ENCODE results near the gene ATAD3B. TPM values are rescaled to one million over a fixed set of nuclear protein-coding genes. Genes with fewer than 3 reads are reported as not detected.
"Not testable (repeated sequence)": the region's sequence is repeated elsewhere in the genome, so short reads cannot be mapped to it uniquely, and the experiment has no call there.

ATAD3B gene
- total RNA-seq, 1 experiment from 2014 or later = 63.6 TPM

DNA sequence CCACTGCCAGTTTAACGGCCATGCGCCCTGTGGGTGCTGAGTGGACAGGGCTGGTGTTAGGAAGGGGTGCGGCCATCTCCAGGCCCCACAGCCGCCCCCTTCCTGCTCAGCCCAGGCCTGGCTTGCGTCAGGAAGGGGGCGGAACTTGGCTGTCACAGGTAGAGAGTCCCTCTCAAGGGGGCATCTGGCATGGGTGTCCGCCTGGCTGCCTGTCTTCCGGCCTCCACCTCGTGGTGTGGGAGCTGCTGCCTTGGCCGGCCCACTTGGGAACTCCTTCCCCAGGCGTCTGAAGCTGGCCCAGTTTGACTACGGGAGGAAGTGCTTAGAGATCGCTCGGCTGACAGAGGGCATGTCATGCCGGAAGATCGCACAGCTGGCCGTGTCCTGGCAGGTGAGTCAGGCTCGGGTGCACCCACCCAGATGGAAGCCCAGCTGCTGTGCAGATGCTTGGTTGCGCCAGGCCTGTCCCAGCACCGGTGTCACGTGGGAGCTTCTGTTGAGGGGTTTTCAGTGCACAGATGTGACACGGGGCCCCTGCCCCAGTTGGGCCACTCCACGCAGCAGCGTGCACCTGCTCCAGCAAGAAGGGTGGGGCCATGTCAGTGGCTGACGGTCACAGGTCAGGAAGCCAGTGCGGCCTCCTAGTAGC lies 9.1 kb upstream of the ATAD3B start:
- H3K36me3 Mint-ChIP-seq = no peaks in the 10 kb centered on the region
- H3K4me1 Mint-ChIP-seq = no peaks in the 10 kb centered on the region
- peak; percentile 75 for TF ChIP-seq GABPB1 (CRISPR knock-in tag; IDR thresholded peaks at IDR 0.05)
- peak; percentile 18; the same call in 1 of the 2 replicates for TF ChIP-seq NFYB (CRISPR knock-in tag; conservative IDR thresholded peaks at IDR 0.05; ENCODE audit: low read depth)
- TF ChIP-seq RELA (CRISPR knock-in tag; IDR thresholded peaks at IDR 0.05; ENCODE audit: borderline replicate concordance) = no peak
- peak; percentile 78 for ATAC-seq
- ChIA-PET POLR2A (no interaction called here), CTCF (no interaction called here)
- H3K27ac Mint-ChIP-seq = no peak overlapping the region
- no peaks in the 10 kb centered on the region for H3K27me3 Mint-ChIP-seq (ENCODE audit: low read depth)
- no peak overlapping the region for H3K4me3 Mint-ChIP-seq
- H3K9me3 Mint-ChIP-seq = no peaks in the 10 kb centered on the region
- DNase-seq (ENCODE audit: low spot score) = no peak

DNA sequence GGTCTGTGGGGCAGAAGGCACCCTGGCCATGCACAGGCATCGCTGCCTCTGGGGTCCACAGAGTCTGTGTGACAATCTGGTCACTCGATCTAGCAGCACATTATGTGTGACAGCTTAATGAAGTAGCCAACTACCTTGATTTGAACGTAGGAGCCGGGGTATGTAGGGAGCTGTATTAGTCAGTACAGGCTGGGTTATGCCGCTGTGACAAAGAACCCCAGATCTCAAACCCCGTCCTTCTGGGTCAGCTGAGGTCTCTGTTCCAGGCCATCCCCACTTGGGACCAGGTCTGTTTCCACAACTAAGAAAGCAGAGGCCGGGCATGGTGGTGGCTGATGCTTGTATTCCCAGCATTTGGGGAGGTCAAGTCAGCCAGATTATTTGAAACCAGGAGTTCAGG lies 8.3 kb upstream of the ATAD3B start:
- TF ChIP-seq NR3C1 (CRISPR knock-in tag; conservative IDR thresholded peaks at IDR 0.05; ENCODE audit: low read depth) (no peak), NFYB (CRISPR knock-in tag; conservative IDR thresholded peaks at IDR 0.05; ENCODE audit: low read depth) (no peak)
- TF ChIP-seq, protein P1, sequence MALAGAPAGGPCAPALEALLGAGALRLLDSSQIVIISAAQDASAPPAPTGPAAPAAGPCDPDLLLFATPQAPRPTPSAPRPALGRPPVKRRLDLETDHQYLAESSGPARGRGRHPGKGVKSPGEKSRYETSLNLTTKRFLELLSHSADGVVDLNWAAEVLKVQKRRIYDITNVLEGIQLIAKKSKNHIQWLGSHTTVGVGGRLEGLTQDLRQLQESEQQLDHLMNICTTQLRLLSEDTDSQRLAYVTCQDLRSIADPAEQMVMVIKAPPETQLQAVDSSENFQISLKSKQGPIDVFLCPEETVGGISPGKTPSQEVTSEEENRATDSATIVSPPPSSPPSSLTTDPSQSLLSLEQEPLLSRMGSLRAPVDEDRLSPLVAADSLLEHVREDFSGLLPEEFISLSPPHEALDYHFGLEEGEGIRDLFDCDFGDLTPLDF (CRISPR knock-in tag; IDR thresholded peaks at IDR 0.05) = no peak
- DNase-seq (ENCODE audit: low spot score) (no peak), ATAC-seq (no peak)
- Mint-ChIP-seq H3K4me3 (no peak overlapping the region), H3K27me3 (ENCODE audit: low read depth) (no peaks in the 10 kb centered on the region), H3K36me3 (no peaks in the 10 kb centered on the region), H3K9me3 (no peaks in the 10 kb centered on the region), H3K4me1 (no peaks in the 10 kb centered on the region), H3K27ac (no peak overlapping the region)
- ChIA-PET POLR2A (no interaction called here), CTCF (no interaction called here)

DNA sequence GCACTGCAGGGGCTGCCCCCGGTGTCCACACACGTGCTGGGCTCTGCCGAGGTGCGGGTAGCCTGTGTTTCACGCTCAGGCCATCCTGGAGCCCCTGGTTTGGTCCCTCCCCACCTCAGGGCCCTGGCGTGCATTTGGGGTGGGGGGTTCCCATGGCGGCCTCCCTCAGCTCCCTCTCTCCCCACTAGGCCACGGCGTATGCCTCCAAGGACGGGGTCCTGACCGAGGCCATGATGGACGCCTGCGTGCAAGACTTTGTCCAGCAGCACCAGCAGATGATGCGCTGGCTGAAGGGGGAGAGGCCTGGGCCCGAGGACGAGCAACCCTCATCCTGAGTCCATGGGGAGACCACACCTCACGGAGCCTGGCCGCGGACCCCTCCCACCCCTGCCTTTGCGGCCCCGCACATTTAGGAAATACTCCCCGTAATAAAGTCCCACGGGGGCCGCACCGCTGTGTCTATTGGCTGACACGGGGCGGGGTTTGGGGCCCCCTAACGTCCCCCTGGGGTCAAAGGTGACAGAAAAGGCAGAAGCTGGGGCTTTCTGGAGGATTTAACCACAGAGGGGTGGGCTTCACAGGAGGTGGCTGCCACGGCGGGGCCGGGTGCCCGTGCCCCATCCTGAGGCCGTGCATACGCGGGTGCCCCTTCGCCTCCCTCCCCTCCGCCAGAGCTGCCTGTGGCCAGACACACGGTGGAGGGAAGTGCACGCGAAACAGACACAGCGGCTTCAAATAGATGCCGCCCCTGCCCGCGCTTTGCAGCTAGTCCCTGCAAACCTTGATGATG lies 3.2 kb upstream of the ATAD3B start:
- CTCF ChIA-PET; H3K27me3 Mint-ChIP-seq (ENCODE audit: low read depth); H3K9me3 Mint-ChIP-seq; DNase-seq (ENCODE audit: low spot score); H3K36me3 Mint-ChIP-seq; H3K4me3 Mint-ChIP-seq; ATAC-seq; POLR2A ChIA-PET; H3K4me1 Mint-ChIP-seq; H3K27ac Mint-ChIP-seq: not testable (repeated sequence)

DNA sequence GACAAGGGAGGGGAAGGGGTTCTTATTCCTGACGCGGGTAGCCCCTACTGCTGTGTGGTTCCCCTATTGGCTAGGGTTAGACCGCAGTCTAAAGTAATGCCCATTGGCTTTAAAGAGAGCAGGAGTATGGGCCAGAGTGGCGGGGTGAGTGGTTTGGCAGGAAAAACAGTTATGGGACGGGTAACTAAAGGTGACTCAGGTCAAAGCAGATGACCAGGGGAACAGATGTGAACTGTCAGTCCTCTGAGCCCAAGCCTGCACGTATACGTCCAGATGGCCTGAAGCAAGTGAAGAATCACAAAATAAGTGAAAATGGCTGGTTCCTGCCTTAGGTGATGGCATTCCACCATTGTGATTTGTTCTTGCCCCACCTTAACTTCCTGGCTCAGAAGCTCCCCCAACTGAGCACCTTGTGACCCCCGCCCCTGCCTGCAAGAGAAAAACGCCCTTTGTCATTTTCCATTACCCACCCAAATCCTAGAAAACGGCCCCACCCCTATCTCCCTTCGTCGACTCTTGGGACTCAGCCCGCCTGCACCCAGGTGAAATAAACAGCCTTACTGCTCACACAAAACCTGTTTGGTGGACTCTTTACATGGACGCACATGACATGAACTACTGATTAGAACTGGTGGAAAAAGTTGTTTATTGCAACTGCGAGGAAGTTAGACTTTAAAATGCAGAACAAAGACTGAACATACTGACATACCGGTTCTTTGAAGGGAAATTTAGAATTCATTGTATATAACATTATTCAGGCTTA lies 758 bp upstream of the ATAD3B start:
- H3K9me3 Mint-ChIP-seq = no peaks in the 10 kb centered on the region
- no peaks in the 10 kb centered on the region for H3K36me3 Mint-ChIP-seq
- no peaks in the 10 kb centered on the region for H3K27me3 Mint-ChIP-seq (ENCODE audit: low read depth)
- ATAC-seq (peak; percentile 41), DNase-seq (ENCODE audit: low spot score) (no peak)
- CTCF ChIA-PET = no interaction called here
- H3K4me1 Mint-ChIP-seq = peaks cover 9% of the 10 kb centered on the region; the same call in 1 of the 2 replicates
- TF ChIP-seq OVOL2 (CRISPR knock-in tag; IDR thresholded peaks at IDR 0.05; ENCODE audit: borderline replicate concordance) (no peak), GTF2I (CRISPR knock-in tag; conservative IDR thresholded peaks at IDR 0.05) (no peak), TEAD1 (CRISPR knock-in tag; IDR thresholded peaks at IDR 0.05) (no peak), NR3C1 (CRISPR knock-in tag; conservative IDR thresholded peaks at IDR 0.05; ENCODE audit: low read depth) (no peak), MXD4 (CRISPR knock-in tag; IDR thresholded peaks at IDR 0.05; ENCODE audit: borderline replicate concordance) (no peak), TEAD4 (CRISPR knock-in tag; IDR thresholded peaks at IDR 0.05) (no peak), EMX1 (CRISPR knock-in tag; IDR thresholded peaks at IDR 0.05) (no peak)
- TF ChIP-seq, protein P2, sequence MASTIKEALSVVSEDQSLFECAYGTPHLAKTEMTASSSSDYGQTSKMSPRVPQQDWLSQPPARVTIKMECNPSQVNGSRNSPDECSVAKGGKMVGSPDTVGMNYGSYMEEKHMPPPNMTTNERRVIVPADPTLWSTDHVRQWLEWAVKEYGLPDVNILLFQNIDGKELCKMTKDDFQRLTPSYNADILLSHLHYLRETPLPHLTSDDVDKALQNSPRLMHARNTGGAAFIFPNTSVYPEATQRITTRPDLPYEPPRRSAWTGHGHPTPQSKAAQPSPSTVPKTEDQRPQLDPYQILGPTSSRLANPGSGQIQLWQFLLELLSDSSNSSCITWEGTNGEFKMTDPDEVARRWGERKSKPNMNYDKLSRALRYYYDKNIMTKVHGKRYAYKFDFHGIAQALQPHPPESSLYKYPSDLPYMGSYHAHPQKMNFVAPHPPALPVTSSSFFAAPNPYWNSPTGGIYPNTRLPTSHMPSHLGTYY (CRISPR knock-in tag; IDR thresholded peaks at IDR 0.05) = no peak
- TF ChIP-seq, protein P3, sequence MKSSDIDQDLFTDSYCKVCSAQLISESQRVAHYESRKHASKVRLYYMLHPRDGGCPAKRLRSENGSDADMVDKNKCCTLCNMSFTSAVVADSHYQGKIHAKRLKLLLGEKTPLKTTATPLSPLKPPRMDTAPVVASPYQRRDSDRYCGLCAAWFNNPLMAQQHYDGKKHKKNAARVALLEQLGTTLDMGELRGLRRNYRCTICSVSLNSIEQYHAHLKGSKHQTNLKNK (CRISPR knock-in tag; IDR thresholded peaks at IDR 0.05) = no peak
- TF ChIP-seq, protein P4, sequence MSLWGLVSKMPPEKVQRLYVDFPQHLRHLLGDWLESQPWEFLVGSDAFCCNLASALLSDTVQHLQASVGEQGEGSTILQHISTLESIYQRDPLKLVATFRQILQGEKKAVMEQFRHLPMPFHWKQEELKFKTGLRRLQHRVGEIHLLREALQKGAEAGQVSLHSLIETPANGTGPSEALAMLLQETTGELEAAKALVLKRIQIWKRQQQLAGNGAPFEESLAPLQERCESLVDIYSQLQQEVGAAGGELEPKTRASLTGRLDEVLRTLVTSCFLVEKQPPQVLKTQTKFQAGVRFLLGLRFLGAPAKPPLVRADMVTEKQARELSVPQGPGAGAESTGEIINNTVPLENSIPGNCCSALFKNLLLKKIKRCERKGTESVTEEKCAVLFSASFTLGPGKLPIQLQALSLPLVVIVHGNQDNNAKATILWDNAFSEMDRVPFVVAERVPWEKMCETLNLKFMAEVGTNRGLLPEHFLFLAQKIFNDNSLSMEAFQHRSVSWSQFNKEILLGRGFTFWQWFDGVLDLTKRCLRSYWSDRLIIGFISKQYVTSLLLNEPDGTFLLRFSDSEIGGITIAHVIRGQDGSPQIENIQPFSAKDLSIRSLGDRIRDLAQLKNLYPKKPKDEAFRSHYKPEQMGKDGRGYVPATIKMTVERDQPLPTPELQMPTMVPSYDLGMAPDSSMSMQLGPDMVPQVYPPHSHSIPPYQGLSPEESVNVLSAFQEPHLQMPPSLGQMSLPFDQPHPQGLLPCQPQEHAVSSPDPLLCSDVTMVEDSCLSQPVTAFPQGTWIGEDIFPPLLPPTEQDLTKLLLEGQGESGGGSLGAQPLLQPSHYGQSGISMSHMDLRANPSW (CRISPR knock-in tag; conservative IDR thresholded peaks at IDR 0.05; ENCODE audit: low read depth) = no peak
- H3K4me3 Mint-ChIP-seq = peak overlapping the region; percentile 95
- peak overlapping the region; percentile 99 for H3K27ac Mint-ChIP-seq
- POLR2A ChIA-PET = no interaction called here

DNA sequence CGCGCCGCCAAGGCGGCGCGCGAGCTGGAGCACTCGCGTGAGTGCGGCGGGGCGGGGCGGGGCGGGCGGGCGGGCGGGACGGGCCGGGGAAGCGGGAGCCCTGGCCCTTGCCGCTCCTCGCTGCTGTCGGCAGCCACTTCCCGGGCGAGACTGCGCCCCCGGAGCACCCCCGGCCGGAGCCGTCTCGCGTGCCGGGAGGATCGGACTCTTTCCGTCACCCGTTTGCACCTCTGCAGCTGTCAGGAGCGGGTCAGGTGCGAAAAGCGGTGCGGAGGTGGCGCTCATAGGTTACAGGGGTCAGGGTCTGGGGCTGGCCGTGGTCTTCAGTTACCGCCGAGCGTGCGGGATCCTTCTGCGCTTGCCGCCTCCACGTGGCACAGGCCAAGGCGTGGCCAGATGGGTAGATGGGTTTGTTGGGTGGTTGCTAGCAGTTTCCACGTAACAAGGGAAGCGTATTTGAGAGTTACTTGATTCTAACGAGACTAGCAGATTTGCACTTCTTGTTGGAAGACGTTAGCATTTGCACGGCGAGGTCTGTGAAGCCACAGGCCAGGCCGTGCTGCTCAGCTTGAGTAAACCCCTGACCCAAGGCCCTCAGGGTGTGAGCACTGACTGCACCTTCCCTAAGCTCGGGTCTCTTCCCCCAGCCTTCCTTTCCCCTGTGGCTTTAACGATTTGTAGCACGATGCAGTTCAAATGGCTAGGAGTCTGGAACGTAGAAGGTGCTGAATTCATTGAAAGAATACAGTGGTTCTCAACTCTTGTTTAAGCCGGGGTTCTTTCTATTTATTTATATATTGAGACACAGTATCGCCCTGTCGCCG lies 700 bp downstream of the ATAD3B start:
- DNase-seq (ENCODE audit: low spot score); H3K27me3 Mint-ChIP-seq (ENCODE audit: low read depth); H3K27ac Mint-ChIP-seq; H3K4me1 Mint-ChIP-seq; H3K9me3 Mint-ChIP-seq; POLR2A ChIA-PET; H3K36me3 Mint-ChIP-seq: not testable (repeated sequence)
- H3K4me3 Mint-ChIP-seq = peak overlapping the region; percentile 76
- CTCF ChIA-PET = interaction anchor here (0.7 kb wide), 1 partner anchor 39 kb away, joined by 3 read pairs; no protein-coding TSS in a partner anchor
- ATAC-seq = peak; percentile 15; the same call in 1 of the 2 replicates

All from WTC11 (cell line).